Measurements from ENCODE around the gene SLC9A8.

The SLC9A8 gene

DNA sequence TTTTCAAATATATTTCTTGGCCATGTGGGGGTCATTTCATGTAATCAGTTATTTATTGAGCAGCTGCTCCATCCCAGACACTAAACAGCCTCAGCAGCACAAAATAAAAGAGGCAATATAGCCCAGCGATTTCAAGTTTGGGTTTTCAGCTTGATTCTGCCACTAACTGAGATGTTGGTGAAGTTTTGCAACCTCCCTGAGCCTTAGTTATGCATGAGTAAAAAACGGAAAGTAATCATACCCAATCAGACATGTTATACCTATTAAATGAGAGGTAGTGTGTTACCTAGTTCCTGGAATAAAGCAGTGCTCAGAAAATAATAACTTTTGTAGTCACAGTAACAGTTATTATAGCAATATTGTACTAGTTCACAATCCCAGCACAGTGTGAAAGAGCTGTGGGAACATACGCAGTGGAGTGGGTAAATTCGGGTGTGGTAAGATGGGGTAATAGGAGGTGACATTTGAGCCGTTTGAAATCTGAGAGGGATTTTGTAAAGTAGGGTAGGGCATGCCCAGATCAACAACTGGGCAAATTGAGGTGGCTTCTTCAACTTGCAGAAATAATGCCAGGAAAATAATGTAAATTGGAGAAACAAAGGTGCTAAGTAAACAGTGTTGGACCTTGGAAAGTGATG is 1.5 kb downstream of the SLC9A8 start:
- no peak for DNase-seq

DNA sequence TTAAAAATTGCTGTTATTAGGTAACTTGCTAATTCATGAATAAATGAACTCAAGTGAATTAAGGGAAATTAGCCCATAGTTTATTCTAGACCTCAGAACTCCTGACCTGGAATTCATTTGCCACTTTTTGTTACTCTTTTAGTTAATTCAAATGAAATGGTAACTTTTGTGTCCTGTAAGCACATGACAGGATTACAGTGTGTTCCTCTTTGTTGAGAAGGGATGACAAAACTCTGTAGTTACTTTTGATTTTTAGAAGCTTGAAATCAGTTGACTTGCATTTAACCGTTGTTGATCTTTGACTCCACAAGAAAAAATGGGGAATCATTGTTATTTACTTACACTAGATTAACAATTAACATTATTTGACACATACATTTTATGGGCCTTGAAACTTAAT is 6.2 kb downstream of the SLC9A8 start:
- DNase-seq: no peak

DNA sequence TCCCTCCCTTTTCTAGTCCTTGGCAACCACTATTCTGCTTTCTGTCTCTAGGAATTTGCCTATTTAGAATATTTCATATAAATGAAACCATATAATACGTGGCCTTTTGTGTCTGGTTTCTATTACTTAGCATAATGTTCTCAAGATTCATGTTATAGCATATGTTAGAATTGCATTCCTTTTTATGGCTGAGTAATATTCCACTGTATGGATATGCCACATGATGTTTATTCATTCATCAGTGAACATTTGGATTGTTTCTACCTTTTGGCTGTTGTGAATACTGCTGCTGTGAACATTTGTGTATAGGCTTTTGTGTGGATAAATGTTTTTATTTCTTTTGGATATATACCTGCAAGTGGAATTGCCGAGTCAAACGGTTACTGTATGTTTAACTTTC is 7.1 kb downstream of the SLC9A8 start:
- DNase-seq: no peak

DNA sequence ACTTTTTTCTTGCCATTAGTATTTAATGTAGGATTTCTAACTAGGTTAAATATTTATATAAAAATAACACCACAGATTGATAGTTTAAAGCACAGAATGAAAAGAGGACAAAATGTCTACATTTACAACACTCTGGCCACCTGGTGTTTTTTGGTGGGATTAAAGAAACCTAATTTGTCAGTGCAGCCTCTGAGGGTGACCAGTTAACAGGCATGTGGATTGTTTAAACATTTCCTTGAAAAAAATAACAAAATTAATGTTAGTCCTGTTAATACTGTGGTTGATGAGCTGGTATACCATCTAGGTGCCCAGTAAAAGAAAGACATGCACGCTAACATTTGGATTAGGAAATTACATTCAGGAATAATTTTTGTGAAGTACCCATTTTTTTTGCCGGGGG is 8.8 kb downstream of the SLC9A8 start:
- no peak for DNase-seq

- DNase-seq: peak; percentile 66
Measured at GRCh38 chr20:49821870-49822331, 9.3 kb downstream of the SLC9A8 start.

DNA sequence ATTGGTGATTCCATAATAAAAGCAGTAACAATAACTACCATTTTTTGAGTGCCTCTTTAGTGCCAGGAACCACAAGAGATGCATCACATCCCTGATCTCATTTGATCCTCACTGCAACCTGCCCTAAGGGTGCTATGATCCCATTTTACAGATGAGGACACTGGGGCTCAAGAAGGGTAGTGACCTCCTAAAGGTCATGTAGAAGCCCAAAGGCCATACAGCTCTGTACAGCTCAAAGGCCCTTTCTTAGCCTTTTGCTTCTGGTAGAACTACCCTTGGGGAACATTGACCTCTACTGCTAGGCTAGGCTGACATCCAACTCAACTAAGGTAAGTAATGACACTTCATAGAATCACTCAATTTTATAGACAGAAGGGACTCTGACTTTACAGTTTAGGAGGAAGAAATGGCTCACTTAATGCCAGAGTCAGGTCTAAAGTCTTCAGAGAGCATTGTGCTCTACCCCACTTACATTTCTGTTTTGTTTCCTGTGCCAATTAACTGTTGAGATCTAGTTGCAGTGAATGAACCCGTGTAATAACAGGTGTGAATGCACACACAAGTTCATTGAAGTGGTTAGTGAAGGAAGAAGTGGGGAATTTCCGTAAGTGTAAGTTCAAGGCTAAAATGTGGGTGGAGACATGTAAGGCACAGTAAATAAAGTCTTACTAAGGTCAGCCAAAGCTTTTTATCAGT is 10.7 kb downstream of the SLC9A8 start:
- DNase-seq: no peak

DNA sequence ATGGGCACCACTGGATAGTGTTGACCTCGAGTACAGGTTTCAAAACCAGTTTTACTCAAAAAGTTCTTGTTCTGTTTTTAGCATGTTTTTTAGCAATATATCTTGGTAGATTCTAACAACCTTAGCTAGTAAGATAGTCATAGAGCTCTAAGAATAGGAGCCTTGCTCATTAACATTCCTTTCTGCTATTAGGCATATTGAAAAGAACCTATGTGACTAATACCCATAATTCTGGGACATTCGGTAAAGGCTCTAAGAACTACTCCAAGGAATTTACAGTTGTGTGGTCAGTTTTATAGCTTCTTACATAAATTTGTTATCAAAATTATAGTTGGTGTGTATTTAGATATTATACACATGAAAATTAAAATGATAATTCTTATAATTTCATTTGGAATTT is 11.6 kb downstream of the SLC9A8 start:
- DNase-seq: no peak

GRCh38 chr20:49825521-49826033 is 12.9 kb downstream of the SLC9A8 start:
- no peak for DNase-seq

DNA sequence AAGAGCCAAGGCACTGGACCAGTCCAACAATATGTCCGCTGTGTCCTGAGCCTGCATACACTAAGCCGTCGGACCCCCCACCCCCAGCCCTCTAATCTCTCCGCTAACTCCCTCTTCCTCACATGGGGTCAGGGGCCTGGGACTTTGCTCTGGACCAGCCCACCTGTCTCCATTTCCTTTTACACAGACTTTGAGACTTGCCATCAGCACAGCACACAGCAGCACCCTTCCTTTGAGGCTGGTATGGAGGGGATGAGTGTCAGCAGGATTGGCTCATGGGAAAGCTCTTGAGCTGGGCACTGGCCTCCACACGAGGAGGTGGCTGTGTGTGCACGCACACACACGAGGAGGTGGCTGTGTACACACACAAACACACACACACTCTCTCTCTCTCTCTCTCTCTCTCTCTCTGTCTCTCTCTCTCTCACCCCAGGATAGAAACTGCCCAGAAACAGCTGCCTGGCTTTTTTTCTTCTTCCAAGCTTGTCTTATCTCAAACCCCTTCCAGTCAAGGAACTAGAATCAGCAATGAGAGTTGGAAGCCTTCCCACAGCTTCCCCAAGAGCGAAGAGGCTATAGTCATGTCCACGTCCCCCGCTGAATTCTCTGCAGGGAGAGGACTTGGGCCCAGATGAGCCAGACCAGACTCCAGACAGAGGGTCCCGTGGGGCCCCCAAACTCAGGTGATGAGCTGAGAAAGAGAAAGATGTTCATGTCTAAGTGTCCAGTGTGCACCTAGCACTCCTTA is 18.6 kb downstream of the SLC9A8 start:
- DNase-seq: no peak

GRCh38 chr20:49831770-49832631 is 19.4 kb downstream of the SLC9A8 start:
- no peak for DNase-seq

DNA sequence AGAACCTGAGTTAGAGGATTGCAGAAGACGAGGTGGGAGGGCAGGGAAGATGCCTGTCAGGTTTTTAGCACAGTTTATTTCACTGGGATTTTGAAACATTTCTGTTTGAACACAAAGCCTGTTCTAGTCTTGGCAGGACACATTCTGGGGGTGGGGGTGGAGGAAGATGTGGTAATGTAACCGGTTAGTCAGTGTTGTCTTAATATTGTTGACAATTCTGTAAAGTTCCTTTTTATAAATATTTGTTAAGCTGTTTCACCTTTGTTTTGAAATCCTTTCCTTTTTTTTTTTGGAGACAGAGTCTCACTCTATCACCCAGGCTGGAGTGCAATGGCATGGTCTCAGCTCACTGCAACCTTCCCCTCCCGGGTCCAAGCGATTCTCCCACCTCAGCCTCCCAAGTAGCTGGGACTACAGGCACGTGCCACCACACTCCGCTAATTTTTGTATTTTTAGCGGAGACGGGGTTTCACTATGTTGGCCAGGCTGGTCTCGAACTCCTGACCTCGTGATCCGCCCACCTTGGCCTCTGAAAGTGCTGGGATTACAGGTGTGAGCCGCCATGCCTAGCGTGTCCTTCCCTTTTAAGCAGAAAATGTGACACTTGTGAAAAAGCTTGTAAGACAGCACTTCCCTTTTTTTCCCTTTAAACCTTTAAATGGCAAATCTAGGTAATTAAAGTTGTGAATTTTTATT is 20.2 kb downstream of the SLC9A8 start:
- no peak for DNase-seq

DNA sequence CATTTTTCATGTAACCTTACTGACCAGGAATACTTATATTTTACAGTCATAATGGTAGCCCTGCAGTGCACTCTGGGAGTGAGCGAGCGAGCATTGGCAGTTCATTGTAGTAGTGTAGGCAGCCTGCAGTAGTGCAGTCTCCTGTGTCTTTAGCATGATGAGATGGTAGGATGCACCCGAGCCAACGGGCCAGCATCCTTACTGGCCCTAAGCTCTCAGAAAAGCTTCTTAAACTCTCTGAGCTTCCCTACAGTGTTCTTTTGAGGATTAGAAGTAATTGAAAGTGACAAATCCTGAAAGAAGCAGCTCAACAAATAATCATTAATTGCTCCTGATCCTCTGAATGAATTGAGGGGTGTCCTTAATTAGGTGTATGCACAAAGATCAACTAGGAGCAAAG is 20.9 kb downstream of the SLC9A8 start:
- DNase-seq: no peak

DNA sequence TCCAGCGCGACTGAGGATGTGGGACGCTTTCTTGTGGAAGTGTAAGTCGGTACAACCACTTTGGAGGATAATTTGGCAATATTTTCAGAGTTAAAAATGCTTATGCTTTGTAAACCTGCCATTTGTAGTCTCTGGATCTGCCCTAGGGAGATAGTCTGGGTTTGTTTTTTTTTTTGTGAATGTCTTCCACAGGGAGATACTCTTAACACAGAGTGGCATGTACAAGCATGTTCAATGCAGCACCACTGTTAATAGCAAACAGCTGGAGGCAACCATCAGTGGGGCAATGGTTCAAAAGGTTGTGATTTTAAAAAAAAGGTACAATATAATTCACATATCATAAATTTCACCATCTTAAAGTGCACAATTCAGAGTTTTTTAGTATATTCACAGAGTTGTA is 22.4 kb downstream of the SLC9A8 start:
- DNase-seq: no peak

- no peak for DNase-seq
Measured at GRCh38 chr20:49838546-49838945, 25.9 kb downstream of the SLC9A8 start.

DNA sequence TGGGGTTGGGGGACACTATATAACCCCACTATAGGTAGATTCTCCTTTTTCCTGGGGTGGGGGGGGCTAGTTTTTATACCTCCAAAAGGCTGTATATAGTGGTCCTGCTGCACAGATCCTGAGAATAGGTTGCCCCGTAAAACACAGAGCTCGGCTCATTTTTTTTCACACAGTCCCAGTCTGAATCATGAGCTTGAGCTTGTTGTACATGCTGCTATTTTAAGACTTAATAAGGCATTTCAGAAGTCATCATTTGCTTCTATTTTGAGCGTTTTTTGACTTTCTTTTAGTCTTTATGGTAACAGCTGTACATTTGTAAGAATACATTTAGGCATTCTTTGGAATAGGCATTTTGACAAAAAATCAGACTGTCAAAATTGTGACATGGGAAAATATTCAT is 30.5 kb downstream of the SLC9A8 start:
- DNase-seq: no peak

GRCh38 chr20:49843770-49844380 is 31.2 kb downstream of the SLC9A8 start:
- no peak for DNase-seq

DNA sequence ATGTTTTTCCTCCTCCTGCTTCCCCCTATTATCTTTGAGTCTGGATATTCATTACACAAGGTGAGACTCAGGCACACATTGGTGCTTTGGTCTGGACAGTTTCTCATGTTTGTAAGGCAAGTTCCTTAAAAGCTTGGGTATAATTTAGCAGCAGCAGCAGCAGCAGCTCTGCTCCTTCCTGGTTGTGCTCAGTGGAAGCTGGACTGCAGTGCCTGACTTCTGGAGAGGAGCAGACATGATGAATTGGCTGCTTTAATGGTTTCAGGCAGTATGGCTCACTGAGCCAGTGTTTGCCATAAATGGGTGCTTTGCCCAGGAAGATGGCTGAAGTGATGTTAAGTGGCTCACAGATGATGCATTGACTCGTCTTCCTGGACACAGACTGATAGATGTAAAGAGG is 32.4 kb downstream of the SLC9A8 start:
- no peak for DNase-seq

DNA sequence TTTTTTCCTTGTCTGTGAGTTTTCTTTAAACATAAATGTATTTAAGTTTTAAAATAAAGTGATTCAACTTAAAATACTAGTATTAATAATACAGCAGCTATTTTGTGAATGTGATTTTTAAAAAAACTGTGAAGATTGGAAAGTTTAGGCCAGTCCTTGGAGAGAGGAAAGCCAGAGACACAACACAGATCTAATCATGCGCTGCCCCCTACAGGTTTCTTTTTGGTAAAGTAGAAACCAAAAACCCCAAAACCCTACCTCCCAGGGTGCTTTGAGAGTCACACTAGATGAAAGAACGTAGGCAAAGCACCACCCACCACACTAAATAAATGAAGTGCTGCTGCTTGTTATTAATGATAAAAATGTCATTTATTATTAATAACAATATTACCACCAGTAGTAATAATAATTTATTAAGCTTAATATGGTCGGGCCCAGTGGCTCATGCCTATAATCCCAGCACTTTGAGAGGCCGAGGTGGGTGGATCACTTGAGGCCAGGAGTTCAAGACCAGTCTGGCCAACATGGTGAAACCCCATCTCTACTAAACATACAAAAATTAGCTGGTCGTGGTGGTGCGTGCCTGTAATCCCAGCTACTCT is 33.7 kb downstream of the SLC9A8 start:
- peak; percentile 16 for DNase-seq

- no peak for DNase-seq
Measured at GRCh38 chr20:49850463-49851230, 38.0 kb downstream of the SLC9A8 start.

- DNase-seq: no peak
Measured at GRCh38 chr20:49851231-49851705, 38.6 kb downstream of the SLC9A8 start.
